Left colon (tissue), 2 donors: Measurements from ENCODE around the gene FBH1. TPM values are rescaled to one million over a fixed set of nuclear protein-coding genes. Genes with fewer than 3 reads are reported as not detected.

Experiments used
- total RNA-seq, 2 donors: library from RNA; stranded (reverse); fragmentation: NEBNext Ultra II Directional; extraction: Animal tissue kit (Norgen Biotek cat#: 25700); gene quantifications; one replicate each; pipeline ENCODE4 v1.2.1, GENCODE V29; 2021
- donor health status: DM: no; HTN: no; CAD: no.
- donor health status: DM: yes; HTN: yes; CAD: no.

Gene FBH1
- total RNA-seq, 2 donors from 2014 or later: 75.3 to 89.7 TPM

Other genes with a start within 250 kb of the FBH1 start
- 10 to 100 TPM; 50.7 to 56.3 TPM for gene ASB13, start 223.6 kb upstream of the FBH1 start, total RNA-seq
- 10 to 100 TPM; 43.1 to 53.2 TPM for gene TASOR2, start 205.4 kb upstream of the FBH1 start, total RNA-seq
- 100 to 1,000 TPM; 211 to 218 TPM for gene GDI2, start 76.8 kb upstream of the FBH1 start, total RNA-seq
- 1 to 10 TPM; 6.7 to 7.1 TPM for gene ANKRD16, start 350 bp upstream of the FBH1 start, total RNA-seq
- 10 to 100 TPM; 15.4 to 19.6 TPM for gene IL15RA, start 87.3 kb downstream of the FBH1 start, total RNA-seq
- 1 to 10 TPM in 1 of 2 donors, under 1 TPM in 1; 0.61 to 1.8 TPM for gene IL2RA, start 172.1 kb downstream of the FBH1 start, total RNA-seq
- 10 to 100 TPM; 71.7 to 90.7 TPM for gene RBM17, start 198.8 kb downstream of the FBH1 start, total RNA-seq